ENCODE data around the gene DES. TPM values are rescaled to one million over a fixed set of nuclear protein-coding genes. Genes with fewer than 3 reads are reported as not detected.
"Not testable (repeated sequence)": the region's sequence is repeated elsewhere in the genome, so short reads cannot be mapped to it uniquely, and the experiment has no call there.

Gene DES
- total RNA-seq, 1 experiment from 2014 or later, result 4.2 TPM

DNA sequence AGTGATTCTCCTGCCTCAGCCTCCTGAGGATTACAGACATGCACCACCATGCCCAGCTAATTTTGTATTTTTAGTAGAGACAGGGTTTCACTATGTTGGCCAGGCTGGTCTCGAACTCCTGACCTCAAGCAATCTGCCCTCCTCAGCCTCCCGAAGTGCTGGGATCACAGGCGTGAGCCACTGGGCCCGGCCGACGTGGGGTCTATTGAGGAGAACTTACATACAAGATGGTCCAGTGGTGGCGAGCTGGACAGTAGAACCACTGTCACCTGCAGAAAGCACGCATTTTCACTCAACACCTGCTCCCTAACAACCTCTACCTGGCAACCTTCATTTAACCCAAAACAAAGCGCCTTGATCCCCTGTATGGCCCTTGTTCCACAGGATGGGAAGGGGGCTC lies 23.1 kb upstream of the DES start:
- H3K36me3 ChIP-seq (ENCODE audit: control insufficient read depth in 1 of 2, insufficient read depth in 2 of 2, low read length in 2 of 2), result not testable (repeated sequence)

DNA sequence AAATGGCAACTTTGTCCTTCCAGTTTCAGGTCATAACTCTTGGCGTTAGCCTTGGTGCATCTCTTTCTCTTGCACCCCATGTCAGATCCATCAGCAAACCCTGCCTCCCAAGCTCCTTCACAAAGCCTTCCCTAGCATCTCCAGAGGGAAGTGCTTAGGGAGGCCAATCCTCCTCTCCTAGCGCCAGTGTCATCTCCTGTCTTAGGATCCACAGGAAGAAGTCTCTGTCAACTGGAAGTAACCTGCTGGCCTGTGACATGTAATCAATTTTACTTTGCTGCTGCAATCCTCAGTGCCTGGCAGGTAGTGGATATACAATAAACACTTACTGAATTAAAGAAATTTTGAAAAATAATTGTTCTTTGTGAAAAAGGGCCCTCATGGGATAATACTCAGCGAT lies 22.6 kb upstream of the DES start:
- ATAC-seq (no peak), DNase-seq (ENCODE audit: low read depth, low spot score) (no peak)
- TF ChIP-seq FOSL1 (IDR thresholded peaks at IDR 0.05; ENCODE audit: low read depth) (no peak), POLR2A (IDR thresholded peaks at IDR 0.05; ENCODE audit: borderline replicate concordance, extremely low read depth, insufficient read depth, insufficient read length) (no peak), EZH2phosphoT487 (IDR thresholded peaks at IDR 0.05; ENCODE audit: borderline replicate concordance) (no peak), ZFX (IDR thresholded peaks at IDR 0.05) (no peak), TCF7L2 (IDR thresholded peaks at IDR 0.05; ENCODE audit: borderline replicate concordance, extremely low read depth, insufficient read depth, insufficient read length) (no peak), SRF (IDR thresholded peaks at IDR 0.05; ENCODE audit: low read depth) (no peak)
- TF ChIP-seq, protein P1, sequence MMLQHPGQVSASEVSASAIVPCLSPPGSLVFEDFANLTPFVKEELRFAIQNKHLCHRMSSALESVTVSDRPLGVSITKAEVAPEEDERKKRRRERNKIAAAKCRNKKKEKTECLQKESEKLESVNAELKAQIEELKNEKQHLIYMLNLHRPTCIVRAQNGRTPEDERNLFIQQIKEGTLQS (IDR thresholded peaks at IDR 0.05), result no peak
- TF ChIP-seq, protein P2, sequence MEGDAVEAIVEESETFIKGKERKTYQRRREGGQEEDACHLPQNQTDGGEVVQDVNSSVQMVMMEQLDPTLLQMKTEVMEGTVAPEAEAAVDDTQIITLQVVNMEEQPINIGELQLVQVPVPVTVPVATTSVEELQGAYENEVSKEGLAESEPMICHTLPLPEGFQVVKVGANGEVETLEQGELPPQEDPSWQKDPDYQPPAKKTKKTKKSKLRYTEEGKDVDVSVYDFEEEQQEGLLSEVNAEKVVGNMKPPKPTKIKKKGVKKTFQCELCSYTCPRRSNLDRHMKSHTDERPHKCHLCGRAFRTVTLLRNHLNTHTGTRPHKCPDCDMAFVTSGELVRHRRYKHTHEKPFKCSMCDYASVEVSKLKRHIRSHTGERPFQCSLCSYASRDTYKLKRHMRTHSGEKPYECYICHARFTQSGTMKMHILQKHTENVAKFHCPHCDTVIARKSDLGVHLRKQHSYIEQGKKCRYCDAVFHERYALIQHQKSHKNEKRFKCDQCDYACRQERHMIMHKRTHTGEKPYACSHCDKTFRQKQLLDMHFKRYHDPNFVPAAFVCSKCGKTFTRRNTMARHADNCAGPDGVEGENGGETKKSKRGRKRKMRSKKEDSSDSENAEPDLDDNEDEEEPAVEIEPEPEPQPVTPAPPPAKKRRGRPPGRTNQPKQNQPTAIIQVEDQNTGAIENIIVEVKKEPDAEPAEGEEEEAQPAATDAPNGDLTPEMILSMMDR (IDR thresholded peaks at IDR 0.05 in 2 of 3, conservative IDR thresholded peaks at IDR 0.05 in 1 of 3; ENCODE audit: borderline replicate concordance in 1 of 3, insufficient read depth in 1 of 3, low read depth in 2 of 3, low read length in 2 of 3), result no peak
- TF ChIP-seq, protein P3, sequence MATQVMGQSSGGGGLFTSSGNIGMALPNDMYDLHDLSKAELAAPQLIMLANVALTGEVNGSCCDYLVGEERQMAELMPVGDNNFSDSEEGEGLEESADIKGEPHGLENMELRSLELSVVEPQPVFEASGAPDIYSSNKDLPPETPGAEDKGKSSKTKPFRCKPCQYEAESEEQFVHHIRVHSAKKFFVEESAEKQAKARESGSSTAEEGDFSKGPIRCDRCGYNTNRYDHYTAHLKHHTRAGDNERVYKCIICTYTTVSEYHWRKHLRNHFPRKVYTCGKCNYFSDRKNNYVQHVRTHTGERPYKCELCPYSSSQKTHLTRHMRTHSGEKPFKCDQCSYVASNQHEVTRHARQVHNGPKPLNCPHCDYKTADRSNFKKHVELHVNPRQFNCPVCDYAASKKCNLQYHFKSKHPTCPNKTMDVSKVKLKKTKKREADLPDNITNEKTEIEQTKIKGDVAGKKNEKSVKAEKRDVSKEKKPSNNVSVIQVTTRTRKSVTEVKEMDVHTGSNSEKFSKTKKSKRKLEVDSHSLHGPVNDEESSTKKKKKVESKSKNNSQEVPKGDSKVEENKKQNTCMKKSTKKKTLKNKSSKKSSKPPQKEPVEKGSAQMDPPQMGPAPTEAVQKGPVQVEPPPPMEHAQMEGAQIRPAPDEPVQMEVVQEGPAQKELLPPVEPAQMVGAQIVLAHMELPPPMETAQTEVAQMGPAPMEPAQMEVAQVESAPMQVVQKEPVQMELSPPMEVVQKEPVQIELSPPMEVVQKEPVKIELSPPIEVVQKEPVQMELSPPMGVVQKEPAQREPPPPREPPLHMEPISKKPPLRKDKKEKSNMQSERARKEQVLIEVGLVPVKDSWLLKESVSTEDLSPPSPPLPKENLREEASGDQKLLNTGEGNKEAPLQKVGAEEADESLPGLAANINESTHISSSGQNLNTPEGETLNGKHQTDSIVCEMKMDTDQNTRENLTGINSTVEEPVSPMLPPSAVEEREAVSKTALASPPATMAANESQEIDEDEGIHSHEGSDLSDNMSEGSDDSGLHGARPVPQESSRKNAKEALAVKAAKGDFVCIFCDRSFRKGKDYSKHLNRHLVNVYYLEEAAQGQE (IDR thresholded peaks at IDR 0.05; ENCODE audit: low read depth), result no peak
- TF ChIP-seq, protein P4, sequence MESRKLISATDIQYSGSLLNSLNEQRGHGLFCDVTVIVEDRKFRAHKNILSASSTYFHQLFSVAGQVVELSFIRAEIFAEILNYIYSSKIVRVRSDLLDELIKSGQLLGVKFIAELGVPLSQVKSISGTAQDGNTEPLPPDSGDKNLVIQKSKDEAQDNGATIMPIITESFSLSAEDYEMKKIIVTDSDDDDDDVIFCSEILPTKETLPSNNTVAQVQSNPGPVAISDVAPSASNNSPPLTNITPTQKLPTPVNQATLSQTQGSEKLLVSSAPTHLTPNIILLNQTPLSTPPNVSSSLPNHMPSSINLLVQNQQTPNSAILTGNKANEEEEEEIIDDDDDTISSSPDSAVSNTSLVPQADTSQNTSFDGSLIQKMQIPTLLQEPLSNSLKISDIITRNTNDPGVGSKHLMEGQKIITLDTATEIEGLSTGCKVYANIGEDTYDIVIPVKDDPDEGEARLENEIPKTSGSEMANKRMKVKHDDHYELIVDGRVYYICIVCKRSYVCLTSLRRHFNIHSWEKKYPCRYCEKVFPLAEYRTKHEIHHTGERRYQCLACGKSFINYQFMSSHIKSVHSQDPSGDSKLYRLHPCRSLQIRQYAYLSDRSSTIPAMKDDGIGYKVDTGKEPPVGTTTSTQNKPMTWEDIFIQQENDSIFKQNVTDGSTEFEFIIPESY (IDR thresholded peaks at IDR 0.05; ENCODE audit: extremely low read depth, insufficient replicate concordance, low read length), result no peak
- no peak overlapping the region for H2AFZ ChIP-seq (ENCODE audit: low read depth, low read length, poor library complexity, severe bottlenecking)
- H3K27ac ChIP-seq (ENCODE audit: low read depth, low read length), result no peak overlapping the region
- no peaks in the 10 kb centered on the region for H3K36me3 ChIP-seq (ENCODE audit: control insufficient read depth in 1 of 2, insufficient read depth in 2 of 2, low read length in 2 of 2)
- no peak overlapping the region for H3K9ac ChIP-seq (ENCODE audit: low read length)
- no peaks in the 10 kb centered on the region for H3K9me3 ChIP-seq (ENCODE audit: control insufficient read depth in 1 of 2, insufficient read depth in 1 of 2, low read depth in 1 of 2, low read length in 2 of 2)
- H3K4me2 ChIP-seq (ENCODE audit: low read length), result no peak overlapping the region
- BruUV-seq (replicated peaks), result no TSS peak
- no peak overlapping the region for H3K4me3 ChIP-seq (replicated peaks in 1 of 2; ENCODE audit: low read depth in 1 of 2, low read length in 2 of 2)
- H3K27me3 ChIP-seq (ENCODE audit: insufficient read depth, low read length), result no peaks in the 10 kb centered on the region
- intact Hi-C loops (cut with micrococcal nuclease), result no loop called here
- RAD21 ChIA-PET (ENCODE audit: low non-redundant PET in 1 of 2, low total read pairs in 2 of 2, uncharacterized antibody in 2 of 2, unreplicated experiment in 2 of 2), result no interaction called here
- peaks cover 8 to 15% of the 10 kb centered on the region in 2 experiments; a peak in 3 of 4 replicates for H3K4me1 ChIP-seq (ENCODE audit: control insufficient read depth in 1 of 2, insufficient read depth in 2 of 2, low read length in 2 of 2)
- CTCF ChIA-PET, result no interaction called here
- H3K9me2 ChIP-seq (ENCODE audit: insufficient read depth), result no peaks in the 10 kb centered on the region
- no peaks in the 10 kb centered on the region for H3K79me2 ChIP-seq (ENCODE audit: insufficient read depth, low read length)
- H4K20me1 ChIP-seq (ENCODE audit: insufficient read depth), result no peaks in the 10 kb centered on the region
- POLR2A ChIA-PET, result no interaction called here

More for the DNA sequence above, 23.1 kb upstream of the DES start:
- DNase-seq (ENCODE audit: low read depth, low spot score); H3K9me3 ChIP-seq (ENCODE audit: control insufficient read depth in 1 of 2, insufficient read depth in 1 of 2, low read depth in 1 of 2, low read length in 2 of 2); CTCF ChIA-PET; H3K9me2 ChIP-seq (ENCODE audit: insufficient read depth); H3K79me2 ChIP-seq (ENCODE audit: insufficient read depth, low read length); POLR2A ChIA-PET; BruUV-seq (replicated peaks); ATAC-seq; H3K27me3 ChIP-seq (ENCODE audit: insufficient read depth, low read length); RAD21 ChIA-PET (ENCODE audit: low non-redundant PET in 1 of 2, low total read pairs in 2 of 2, uncharacterized antibody in 2 of 2, unreplicated experiment in 2 of 2); H3K4me3 ChIP-seq (replicated peaks in 1 of 2; ENCODE audit: low read depth in 1 of 2, low read length in 2 of 2); H3K27ac ChIP-seq (ENCODE audit: low read depth, low read length); H4K20me1 ChIP-seq (ENCODE audit: insufficient read depth); intact Hi-C loops (cut with micrococcal nuclease); H3K4me2 ChIP-seq (ENCODE audit: low read length); H3K9ac ChIP-seq (ENCODE audit: low read length); H2AFZ ChIP-seq (ENCODE audit: low read depth, low read length, poor library complexity, severe bottlenecking): not testable (repeated sequence)
- H3K4me1 ChIP-seq (ENCODE audit: control insufficient read depth in 1 of 2, insufficient read depth in 2 of 2, low read length in 2 of 2), result peaks cover 8 to 15% of the 10 kb centered on the region in 2 experiments; a peak in 3 of 4 replicates

Measured in HCT116 (cell line).